GM13976 (cell line): ENCODE measurements around the gene LCAT.
"Not testable (repeated sequence)": the region's sequence is repeated elsewhere in the genome, so short reads cannot be mapped to it uniquely, and the experiment has no call there.

Experiments used
- DNase-seq: peaks from one replicate; pipeline ENCODE4 v3.0.0; 2012; ENCODE audit warnings: low spot score
- in situ Hi-C: fragments of 300-500 bp; cut with MboI; formaldehyde crosslinking; loops from one replicate; pipeline ENCODE4 v1.12.0; 2022; ENCODE audit warnings: low sequenced_read_pairs, mixed read lengths, inconsistent platforms; ENCODE audit not compliant: unreplicated experiment
- TF ChIP-seq, protein P1 (sequence below): IDR thresholded peaks from 2 replicates; pipeline ENCODE4 v1.5.1; 2012; ENCODE audit warnings: borderline replicate concordance, mild to moderate bottlenecking; ENCODE audit not compliant: insufficient read depth; ENCODE audit errors: extremely low read depth, missing control alignments, control extremely low read depth

LCAT gene

DNA sequence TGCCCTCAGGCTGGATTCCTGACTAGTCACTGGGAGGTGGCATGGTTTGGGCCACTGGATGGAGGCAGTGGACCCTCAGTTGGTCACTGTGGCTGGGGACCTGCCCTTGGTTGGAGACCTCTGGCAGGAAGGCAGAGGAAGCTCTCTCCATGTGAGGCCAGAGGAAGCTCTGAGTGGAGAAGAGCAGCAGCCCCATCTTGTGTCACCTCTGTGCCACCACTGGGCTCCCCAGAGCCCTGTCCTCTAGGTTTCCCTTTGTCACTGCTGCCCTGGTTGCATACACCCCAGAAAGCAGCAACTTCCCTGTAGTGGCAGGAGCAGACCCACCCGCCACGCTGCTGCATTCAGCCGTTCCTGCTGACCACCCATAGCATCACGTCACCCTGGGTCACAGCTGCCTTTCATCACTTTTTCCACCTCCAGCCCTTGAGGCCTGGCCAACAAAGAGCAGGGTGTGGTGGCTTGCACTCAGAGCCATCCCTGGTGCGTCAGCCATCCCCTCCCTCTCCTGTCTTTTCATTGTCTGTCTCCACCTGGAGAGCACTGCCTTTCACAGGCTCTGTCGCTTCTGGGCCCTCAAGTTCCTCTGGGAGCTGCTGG, 24.2 kb downstream of the LCAT start:
- DNase-seq = no peak
- in situ Hi-C loops = loop anchor here (10.0 kb wide), 1 partner anchor 245 kb away; no protein-coding TSS in a partner anchor
- TF ChIP-seq, protein P1, sequence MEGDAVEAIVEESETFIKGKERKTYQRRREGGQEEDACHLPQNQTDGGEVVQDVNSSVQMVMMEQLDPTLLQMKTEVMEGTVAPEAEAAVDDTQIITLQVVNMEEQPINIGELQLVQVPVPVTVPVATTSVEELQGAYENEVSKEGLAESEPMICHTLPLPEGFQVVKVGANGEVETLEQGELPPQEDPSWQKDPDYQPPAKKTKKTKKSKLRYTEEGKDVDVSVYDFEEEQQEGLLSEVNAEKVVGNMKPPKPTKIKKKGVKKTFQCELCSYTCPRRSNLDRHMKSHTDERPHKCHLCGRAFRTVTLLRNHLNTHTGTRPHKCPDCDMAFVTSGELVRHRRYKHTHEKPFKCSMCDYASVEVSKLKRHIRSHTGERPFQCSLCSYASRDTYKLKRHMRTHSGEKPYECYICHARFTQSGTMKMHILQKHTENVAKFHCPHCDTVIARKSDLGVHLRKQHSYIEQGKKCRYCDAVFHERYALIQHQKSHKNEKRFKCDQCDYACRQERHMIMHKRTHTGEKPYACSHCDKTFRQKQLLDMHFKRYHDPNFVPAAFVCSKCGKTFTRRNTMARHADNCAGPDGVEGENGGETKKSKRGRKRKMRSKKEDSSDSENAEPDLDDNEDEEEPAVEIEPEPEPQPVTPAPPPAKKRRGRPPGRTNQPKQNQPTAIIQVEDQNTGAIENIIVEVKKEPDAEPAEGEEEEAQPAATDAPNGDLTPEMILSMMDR = no peak

DNA sequence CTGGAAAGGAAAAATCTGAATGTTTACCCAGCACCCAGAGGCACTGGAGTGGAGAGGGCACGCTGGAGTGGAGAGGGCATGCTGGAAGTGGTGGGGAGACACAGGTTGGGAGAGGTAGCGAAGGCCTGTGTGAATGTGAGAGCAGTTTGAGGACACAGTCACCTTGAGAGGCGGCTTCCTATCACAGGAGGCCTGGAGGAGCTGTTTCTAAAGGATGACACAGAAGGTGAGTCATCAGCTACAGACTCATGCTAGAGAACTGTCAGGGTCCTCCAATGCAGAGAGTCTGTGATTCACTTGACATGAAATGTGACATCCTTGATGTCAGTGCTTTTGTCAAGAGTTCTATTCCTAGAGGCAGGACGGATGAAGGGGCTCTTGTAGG, 26.1 kb downstream of the LCAT start:
- DNase-seq = no peak
- in situ Hi-C loops = no loop called here
- TF ChIP-seq, protein P1 = no peak

DNA sequence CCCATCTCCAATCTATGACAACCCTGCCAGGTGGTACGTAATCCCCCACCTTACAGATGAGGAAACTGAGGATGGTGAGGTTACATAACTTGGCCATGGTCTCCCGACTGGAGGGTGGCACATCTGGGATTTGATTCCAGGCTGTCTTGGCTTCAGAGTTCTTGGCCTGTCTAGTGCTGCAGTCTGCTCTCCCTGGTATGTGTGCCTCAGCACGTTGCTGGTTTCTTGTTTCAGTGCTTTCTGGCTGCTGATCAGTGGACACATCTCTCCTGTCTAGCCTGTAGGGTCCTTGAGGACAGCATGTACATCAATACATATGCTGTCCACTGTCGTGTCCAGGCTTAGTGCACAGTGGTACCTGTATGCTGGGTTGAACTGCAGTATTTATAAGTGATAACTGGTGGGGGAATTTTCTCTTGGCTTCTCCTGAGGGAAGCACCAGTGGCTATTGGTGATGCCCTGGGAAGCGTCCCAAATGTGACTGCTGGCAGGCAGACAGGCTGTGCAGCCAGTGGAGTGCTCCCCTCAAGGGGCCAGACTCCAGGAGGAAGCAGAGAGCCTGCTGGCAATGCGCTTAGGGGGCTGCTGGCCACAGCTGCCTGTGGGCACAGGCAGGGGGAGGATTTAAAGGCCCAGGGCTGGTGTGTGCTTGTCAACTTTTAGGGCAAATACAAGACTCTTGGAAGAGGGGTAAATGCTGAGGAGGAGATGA, 26.6 kb downstream of the LCAT start:
- TF ChIP-seq, protein P1 = no peak
- DNase-seq = no peak
- in situ Hi-C loops = no loop called here

DNA sequence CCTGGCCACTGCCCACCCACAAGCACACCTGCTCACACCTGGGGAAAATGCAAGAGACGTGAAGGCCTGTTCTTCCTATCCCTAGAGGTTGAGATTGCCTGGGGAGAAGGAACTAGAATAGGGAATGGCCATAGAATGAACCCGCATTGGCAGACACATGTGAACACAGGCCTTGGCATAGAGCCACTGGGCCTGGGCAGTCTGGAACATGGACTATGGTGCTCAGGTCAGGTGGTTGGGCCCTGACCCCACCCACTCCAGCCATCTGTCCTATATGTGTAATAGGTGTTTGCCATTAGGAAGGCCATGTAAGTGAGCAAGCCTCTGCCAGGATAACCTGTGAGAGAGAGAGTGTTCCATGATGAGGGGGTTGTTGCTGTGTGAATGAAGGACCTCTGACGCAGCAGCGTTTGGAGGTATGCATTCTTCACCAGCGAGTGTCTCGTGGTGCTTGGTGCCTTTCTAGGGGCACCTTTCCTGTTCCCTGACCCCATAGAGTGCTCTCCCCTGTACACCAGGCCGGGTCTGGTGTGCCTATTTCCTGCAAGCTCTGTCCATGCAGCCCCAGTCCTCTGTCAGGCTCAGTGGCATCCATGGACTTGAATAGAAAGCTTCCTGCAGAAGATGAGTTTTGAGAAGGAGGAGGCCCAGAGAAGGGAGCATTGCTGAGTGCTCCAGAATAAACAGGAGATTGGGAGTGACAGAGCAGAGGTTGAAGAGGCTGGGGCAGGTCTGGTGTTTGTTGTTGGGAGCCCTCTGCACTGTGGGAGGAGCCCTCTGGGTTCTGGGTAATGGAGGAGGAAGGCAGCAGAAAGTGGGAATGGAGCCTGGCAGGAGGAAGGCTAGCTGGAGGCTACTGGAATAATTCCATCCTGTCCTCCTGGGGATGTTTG, 27.8 kb downstream of the LCAT start:
- DNase-seq = no peak
- TF ChIP-seq, protein P1 = no peak
- in situ Hi-C loops = no loop called here

DNA sequence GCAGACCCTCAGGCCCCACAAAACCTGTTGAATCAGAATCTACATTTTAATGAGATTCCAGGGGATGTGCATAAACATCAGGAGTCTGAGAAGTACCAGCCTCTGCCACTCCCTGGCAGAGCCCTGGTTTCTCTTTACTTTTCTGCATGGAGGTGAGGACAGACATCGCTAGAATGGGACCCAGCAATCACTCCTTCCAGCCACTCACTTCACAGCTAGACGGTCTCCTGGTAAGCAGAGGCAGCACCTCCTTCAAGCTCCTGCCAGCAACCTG, 28.5 kb downstream of the LCAT start:
- in situ Hi-C loops, DNase-seq: not testable (repeated sequence)

DNA sequence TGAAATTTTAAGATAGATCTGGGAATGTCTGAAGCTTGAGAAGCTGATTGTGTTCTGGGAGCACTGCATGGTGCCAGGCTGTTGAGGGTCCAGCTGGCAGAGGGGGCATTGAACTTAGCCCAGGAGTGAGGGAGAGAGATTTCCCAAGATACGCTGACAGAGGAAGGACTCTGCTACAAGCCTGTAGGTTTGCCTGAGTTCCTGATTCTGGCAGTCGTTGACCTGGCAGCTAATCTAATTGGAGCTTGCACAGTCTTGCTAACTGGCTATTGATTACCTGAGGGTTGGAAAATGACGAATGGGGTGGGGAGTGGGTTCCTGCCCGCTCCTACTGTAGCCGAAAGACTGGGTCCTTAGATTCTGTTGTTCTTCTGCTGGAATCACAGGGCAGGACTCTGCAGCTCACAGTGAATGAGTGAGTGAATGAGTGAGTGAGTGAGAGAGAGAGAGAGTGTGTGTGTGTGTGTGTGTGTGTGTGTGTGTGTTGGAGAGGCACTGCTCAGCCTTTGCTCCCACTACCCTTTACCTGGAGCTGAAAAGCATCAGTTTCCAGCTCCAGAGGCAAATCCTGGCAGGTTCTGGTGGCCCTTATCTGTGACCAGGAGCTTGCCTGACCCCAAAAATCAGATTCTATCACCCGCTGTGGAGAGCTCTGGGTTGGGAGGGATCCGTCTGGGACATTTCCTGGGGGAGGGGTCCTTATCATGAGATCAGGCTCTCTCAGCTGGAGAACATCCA, 29.0 kb downstream of the LCAT start:
- no peak for DNase-seq
- in situ Hi-C loops = no loop called here
- TF ChIP-seq, protein P1 = no peak
